Type B pancreatic cell (in vitro differentiated cells): ENCODE results near the gene CHTOP. TPM values are rescaled to one million over a fixed set of nuclear protein-coding genes. Genes with fewer than 3 reads are reported as not detected.
A peak's percentile ranks its signal among the peaks of the same experiment; 100 is the strongest.
"Not testable (repeated sequence)": the region's sequence is repeated elsewhere in the genome, so short reads cannot be mapped to it uniquely, and the experiment has no call there.

Experiments used
- DNase-seq: peaks from one replicate; pipeline ENCODE4 v3.0.0; 2021; ENCODE audit warnings: mixed read lengths; ENCODE audit not compliant: unreplicated experiment; ENCODE audit errors: extremely low spot score
- H3K27ac Mint-ChIP-seq: 2 replicates; pipeline ENCODE4 v1.8.0; 2021; ENCODE audit warnings: mild to moderate bottlenecking, mixed read lengths
- H3K27me3 Mint-ChIP-seq: 2 replicates; pipeline ENCODE4 v1.8.0; 2021; ENCODE audit warnings: mixed read lengths
- H3K36me3 Mint-ChIP-seq: 2 replicates; pipeline ENCODE4 v1.8.0; 2021; ENCODE audit warnings: mixed read lengths
- H3K4me1 Mint-ChIP-seq: one replicate; pipeline ENCODE4 v1.8.0; 2021; ENCODE audit warnings: mixed read lengths; ENCODE audit not compliant: unreplicated experiment
- H3K4me3 Mint-ChIP-seq: 2 replicates; pipeline ENCODE4 v1.8.0; 2021; ENCODE audit warnings: mild to moderate bottlenecking, mixed read lengths
- H3K9me3 Mint-ChIP-seq: 2 replicates; pipeline ENCODE4 v1.8.0; 2021; ENCODE audit warnings: mixed read lengths
- long read RNA-seq: library from polyadenylated mRNA; unstranded; transcript quantifications from one replicate; pipeline ENCODE4 v2.0.0, GENCODE V29; 2020
- total RNA-seq: library from RNA; stranded (reverse); gene quantifications from 2 replicates; pipeline ENCODE4 v1.2.1, GENCODE V29; 2021; ENCODE audit warnings: low replicate concordance
- TF ChIP-seq, protein P1 (sequence below): fragments of 200-600 bp; sonication (generic); conservative IDR thresholded peaks from 2 replicates; pipeline ENCODE4 v1.5.0; 2021; ENCODE audit warnings: antibody characterized with exemption, mild to moderate bottlenecking

Gene CHTOP, protein sequence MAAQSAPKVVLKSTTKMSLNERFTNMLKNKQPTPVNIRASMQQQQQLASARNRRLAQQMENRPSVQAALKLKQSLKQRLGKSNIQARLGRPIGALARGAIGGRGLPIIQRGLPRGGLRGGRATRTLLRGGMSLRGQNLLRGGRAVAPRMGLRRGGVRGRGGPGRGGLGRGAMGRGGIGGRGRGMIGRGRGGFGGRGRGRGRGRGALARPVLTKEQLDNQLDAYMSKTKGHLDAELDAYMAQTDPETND
- total RNA-seq, result 87.5 and 108 TPM in 2 replicates
- long read RNA-seq, transcript CHTOP-205 (5 exons, 1,923 nt), result minor isoform, 5 of 152 reads
- long read RNA-seq, transcript CHTOP-204 (6 exons, 2,096 nt), result minor isoform, 45 of 152 reads
- long read RNA-seq, transcript CHTOP-203 (6 exons, 2,165 nt), result major isoform, 59 of 152 reads
- long read RNA-seq, partial matches to known transcripts, result 9 of 152 reads
- long read RNA-seq, other reads (novel, unspliced or antisense), result 25 of 152 reads

DNA sequence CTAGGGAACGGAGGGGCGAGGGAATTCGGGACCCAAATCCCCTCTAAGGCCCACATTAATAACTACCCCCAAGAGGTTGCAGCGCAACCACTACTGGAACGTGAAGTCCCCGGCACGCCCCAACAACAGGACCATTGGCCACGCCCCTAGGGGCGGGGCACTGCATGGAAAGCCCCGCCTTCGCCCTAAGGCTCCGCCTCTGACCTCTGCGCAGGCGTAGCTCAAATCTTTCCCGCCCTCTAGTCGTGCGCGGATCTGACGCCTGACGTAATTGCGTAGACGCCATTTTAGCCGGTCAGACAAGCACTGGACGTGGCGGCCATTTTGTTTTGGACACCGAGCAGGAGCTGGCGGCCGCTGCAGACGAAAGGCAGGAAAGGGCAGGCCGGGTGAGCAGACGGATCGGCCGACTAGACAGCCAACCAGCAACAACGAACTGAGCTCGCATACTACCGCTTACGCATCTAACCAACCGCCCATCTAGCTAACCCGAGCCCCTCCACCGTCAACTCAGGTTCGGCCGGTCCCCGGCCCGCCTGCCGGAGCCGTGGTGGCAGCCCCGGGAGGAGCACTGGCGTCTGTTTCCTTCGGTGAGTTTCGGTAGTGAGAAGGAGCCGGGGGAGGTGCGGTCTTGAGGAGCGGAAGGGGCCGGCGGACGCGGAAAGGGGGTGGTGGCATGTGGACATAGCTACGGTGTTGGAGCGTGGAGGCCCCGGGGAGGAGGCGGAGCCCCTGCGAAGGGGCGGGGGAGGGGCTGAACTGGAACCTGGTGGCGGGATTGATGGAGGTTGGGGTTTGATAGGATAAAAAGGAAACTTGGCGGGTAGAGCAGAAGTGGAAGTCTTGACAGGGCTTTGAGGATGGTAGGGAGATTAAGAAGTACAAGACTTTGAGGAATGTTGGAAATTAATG is at the start of gene CHTOP:
CHTOP (plus strand) TSS at position 313 of the 912 bp plus-strand sequence. CDS start 2,523 bp downstream, outside the sequence.
- peaks cover 30% of the 10 kb centered on the region for H3K4me1 Mint-ChIP-seq
- TF ChIP-seq, protein P1, sequence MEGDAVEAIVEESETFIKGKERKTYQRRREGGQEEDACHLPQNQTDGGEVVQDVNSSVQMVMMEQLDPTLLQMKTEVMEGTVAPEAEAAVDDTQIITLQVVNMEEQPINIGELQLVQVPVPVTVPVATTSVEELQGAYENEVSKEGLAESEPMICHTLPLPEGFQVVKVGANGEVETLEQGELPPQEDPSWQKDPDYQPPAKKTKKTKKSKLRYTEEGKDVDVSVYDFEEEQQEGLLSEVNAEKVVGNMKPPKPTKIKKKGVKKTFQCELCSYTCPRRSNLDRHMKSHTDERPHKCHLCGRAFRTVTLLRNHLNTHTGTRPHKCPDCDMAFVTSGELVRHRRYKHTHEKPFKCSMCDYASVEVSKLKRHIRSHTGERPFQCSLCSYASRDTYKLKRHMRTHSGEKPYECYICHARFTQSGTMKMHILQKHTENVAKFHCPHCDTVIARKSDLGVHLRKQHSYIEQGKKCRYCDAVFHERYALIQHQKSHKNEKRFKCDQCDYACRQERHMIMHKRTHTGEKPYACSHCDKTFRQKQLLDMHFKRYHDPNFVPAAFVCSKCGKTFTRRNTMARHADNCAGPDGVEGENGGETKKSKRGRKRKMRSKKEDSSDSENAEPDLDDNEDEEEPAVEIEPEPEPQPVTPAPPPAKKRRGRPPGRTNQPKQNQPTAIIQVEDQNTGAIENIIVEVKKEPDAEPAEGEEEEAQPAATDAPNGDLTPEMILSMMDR, result peak; percentile 44
- peak within 1 kb of the TSS; percentile 100 for H3K27ac Mint-ChIP-seq
- peak within 1 kb of the TSS; percentile 99 for H3K4me3 Mint-ChIP-seq
- peak; percentile 96 for DNase-seq
- H3K9me3 Mint-ChIP-seq, result peaks cover 3% of the 10 kb centered on the region
- H3K36me3 Mint-ChIP-seq, result peaks cover 28% of the 10 kb centered on the region
- no peaks in the 10 kb centered on the region for H3K27me3 Mint-ChIP-seq

DNA sequence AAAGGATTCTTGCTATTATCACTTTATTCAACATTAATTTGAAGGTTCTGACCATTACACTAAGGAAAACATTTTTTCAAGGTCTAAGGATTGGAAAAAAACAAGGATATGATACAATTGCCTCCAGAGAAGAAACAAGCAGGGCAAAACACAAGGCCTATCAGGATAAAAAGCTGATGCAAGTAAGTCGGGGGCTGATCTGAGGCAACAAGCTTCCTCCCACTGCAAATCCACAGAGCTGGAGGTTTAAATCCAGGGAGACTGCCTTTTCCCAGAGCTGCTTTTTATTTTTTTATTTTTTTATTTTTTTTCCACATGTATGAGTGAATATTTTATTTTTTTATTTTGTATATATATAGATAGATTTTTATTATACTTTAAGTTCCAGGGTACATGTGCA is 48.9 kb upstream of the CHTOP start:
- H3K27me3 Mint-ChIP-seq, result no peaks in the 10 kb centered on the region

DNA sequence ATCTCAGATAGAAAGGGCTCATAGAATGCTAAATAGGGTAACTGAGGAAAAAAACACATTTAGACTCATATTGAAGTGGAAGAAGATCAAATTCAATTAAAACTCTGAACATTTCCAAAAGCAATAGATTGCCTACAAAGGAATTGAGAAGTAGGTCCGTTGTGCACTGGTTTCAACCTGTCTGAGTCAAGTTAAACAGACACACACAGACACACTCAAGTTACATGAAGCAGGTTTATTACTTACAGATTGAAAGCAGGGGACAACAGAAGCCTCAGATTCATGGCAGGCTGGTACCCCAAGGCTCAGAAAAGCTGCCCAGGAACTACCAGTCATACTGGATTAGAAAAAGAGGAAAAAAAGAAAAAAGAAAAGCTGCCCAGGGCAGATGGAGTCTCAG is 47.5 kb upstream of the CHTOP start:
- H3K27ac Mint-ChIP-seq, result no peak overlapping the region
- H3K27me3 Mint-ChIP-seq, result no peaks in the 10 kb centered on the region
- no peak overlapping the region for H3K4me3 Mint-ChIP-seq
- TF ChIP-seq, protein P1, result no peak
- no peak for DNase-seq
- H3K9me3 Mint-ChIP-seq, result no peaks in the 10 kb centered on the region
- H3K36me3 Mint-ChIP-seq, result no peaks in the 10 kb centered on the region
- peaks cover 3% of the 10 kb centered on the region for H3K4me1 Mint-ChIP-seq

More for the DNA sequence above, 48.9 kb upstream of the CHTOP start:
- Mint-ChIP-seq H3K4me1 (peaks cover 3% of the 10 kb centered on the region), H3K9me3 (no peaks in the 10 kb centered on the region), H3K36me3 (no peaks in the 10 kb centered on the region), H3K27ac (no peak overlapping the region), H3K4me3 (no peak overlapping the region)
- TF ChIP-seq, protein P1, result no peak
- DNase-seq, result no peak

DNA sequence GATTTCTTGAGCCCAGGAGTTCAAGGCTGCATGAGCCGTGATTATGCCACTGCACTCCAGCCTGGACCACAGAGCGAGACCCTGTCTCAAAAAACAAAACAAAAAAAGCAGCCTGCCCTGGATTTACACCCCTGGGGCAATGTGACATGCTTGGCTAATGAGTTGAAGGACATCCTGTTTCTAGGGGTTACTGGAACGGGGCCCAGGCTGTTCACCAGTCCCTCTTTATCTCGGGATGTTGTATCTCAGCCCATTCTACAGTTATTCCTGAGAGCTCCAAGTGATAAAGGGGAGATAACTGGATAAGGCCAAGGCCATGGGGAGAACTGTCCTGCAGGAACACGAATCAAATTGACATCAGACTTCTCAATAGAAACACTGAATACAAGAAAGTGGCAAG is 46.6 kb upstream of the CHTOP start:
- DNase-seq, result no peak
- no peak overlapping the region for H3K4me3 Mint-ChIP-seq
- no peaks in the 10 kb centered on the region for H3K27me3 Mint-ChIP-seq

DNA sequence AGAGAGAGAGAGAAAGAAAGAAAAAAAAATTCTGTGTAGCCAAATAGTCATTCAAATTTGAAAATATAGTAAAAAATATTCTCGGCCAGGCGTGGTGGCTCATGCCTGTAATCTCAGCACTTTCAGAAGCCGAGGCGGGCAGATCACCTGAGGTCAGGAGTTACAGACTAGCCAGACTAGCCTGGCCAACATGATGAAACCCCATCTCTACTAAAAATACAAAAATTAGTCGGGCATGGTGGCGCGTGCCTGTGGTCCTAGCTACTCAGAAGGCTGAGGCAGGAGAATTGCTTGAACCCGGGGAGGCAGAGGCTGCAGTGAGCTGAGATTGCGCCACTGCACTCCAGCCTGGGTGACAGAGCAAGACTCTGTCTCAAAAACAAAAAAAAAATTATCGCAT is 45.8 kb upstream of the CHTOP start:
- H3K27ac Mint-ChIP-seq, H3K9me3 Mint-ChIP-seq, H3K4me3 Mint-ChIP-seq, H3K27me3 Mint-ChIP-seq, H3K36me3 Mint-ChIP-seq, DNase-seq, H3K4me1 Mint-ChIP-seq: not testable (repeated sequence)

More for the DNA sequence above, 46.6 kb upstream of the CHTOP start:
- Mint-ChIP-seq H3K36me3 (no peaks in the 10 kb centered on the region), H3K4me1 (peaks cover 3% of the 10 kb centered on the region), H3K9me3 (no peaks in the 10 kb centered on the region), H3K27ac (no peak overlapping the region)
- TF ChIP-seq, protein P1, result no peak
